CD14-positive monocyte (primary cell): Measurements from ENCODE around the gene CD36. TPM values are rescaled to one million over a fixed set of nuclear protein-coding genes. Genes with fewer than 3 reads are reported as not detected.
A peak's percentile ranks its signal among the peaks of the same experiment; 100 is the strongest.

Experiments used
- DNase-seq, 3 donors: peaks; one replicate each; pipeline ENCODE4 v3.0.0-alpha.2; 2011 to 2022
- H2AFZ ChIP-seq: 2 replicates; pipeline ENCODE4 v1.6.0; 2012; ENCODE audit warnings: mild to moderate bottlenecking, low read depth, low read length, inconsistent platforms; ENCODE audit not compliant: insufficient read depth, poor library complexity, severe bottlenecking
- H3K27ac ChIP-seq, 2 donors: 1 replicate in 1 of 2; 2 replicates in 1 of 2; pipeline ENCODE4 v1.5.1; 2012 to 2013; ENCODE audit warnings: low read length in 2 of 2, control low read depth in 1 of 2, inconsistent platforms in 1 of 2, low read depth in 1 of 2, mild to moderate bottlenecking in 1 of 2
- H3K27me3 ChIP-seq, 2 donors: one replicate each; pipeline versions ENCODE4 v1.6.0 to v1.6.1; 2011 to 2013; ENCODE audit warnings: low read length in 2 of 2; ENCODE audit not compliant: control insufficient read depth in 2 of 2, insufficient read depth in 2 of 2
- H3K36me3 ChIP-seq, 2 donors: replicated peaks in 1 of 2; 1 replicate in 1 of 2; 2 replicates in 1 of 2; pipeline versions ENCODE4 v1.5.1 to v1.6.1; 2012 to 2013; ENCODE audit warnings: low read length in 2 of 2, control low read depth in 1 of 2, inconsistent platforms in 1 of 2, mild to moderate bottlenecking in 1 of 2; ENCODE audit not compliant: insufficient read depth in 2 of 2, control insufficient read depth in 1 of 2
- H3K4me1 ChIP-seq, 2 donors: 1 replicate in 1 of 2; 2 replicates in 1 of 2; pipeline versions ENCODE4 v1.5.1 to v1.6.1; 2012 to 2013; ENCODE audit warnings: low read length in 2 of 2, control low read depth in 1 of 2, inconsistent platforms in 1 of 2, mild to moderate bottlenecking in 1 of 2, moderate library complexity in 1 of 2; ENCODE audit not compliant: insufficient read depth in 2 of 2, control insufficient read depth in 1 of 2
- H3K4me2 ChIP-seq: replicated peaks from 2 replicates; pipeline ENCODE3; 2012; ENCODE audit warnings: low read length, moderate library complexity, mild to moderate bottlenecking; ENCODE audit not compliant: poor library complexity, severe bottlenecking; ENCODE audit errors: extremely low read depth
- H3K4me3 ChIP-seq, 3 experiments: fragments of 200-600 bp in 1 of 3; sonication (generic) in 1 of 3; replicated peaks in 1 of 3; 1 replicate in 2 of 3; 2 replicates in 1 of 3; pipeline ENCODE4 v1.5.1; 2011 to 2013; ENCODE audit warnings: low read length in 3 of 3, mild to moderate bottlenecking in 3 of 3, control low read depth in 2 of 3, low read depth in 2 of 3, inconsistent platforms in 1 of 3, moderate library complexity in 1 of 3
- H3K79me2 ChIP-seq: 2 replicates; pipeline ENCODE4 v1.6.0; 2012; ENCODE audit warnings: mild to moderate bottlenecking, control low read depth, inconsistent platforms, low read length, moderate library complexity; ENCODE audit not compliant: insufficient read depth
- H3K9ac ChIP-seq: 2 replicates; pipeline ENCODE4 v1.6.0; 2017; ENCODE audit warnings: low read length, mild to moderate bottlenecking; ENCODE audit not compliant: insufficient read depth, poor library complexity, severe bottlenecking
- H3K9me3 ChIP-seq, 2 donors: replicated peaks in 1 of 2; 1 replicate in 1 of 2; 2 replicates in 1 of 2; pipeline versions ENCODE4 v1.5.1 to v1.6.1; 2012 to 2013; ENCODE audit warnings: low read length in 2 of 2, control low read depth in 1 of 2; ENCODE audit not compliant: control insufficient read depth in 1 of 2, insufficient read depth in 1 of 2
- H4K20me1 ChIP-seq: 2 replicates; pipeline ENCODE4 v1.6.0; 2012; ENCODE audit warnings: mild to moderate bottlenecking, low read length, control low read depth, moderate library complexity; ENCODE audit not compliant: insufficient read depth
- H3K27ac Mint-ChIP-seq, 7 donors: one replicate each; pipeline ENCODE4 v1.8.0; 2020; ENCODE audit warnings: mild to moderate bottlenecking in 7 of 7, mixed read lengths in 7 of 7, moderate library complexity in 6 of 7, inconsistent platforms in 2 of 7
- H3K27me3 Mint-ChIP-seq, 3 donors: one replicate each; pipeline ENCODE4 v1.8.0; 2021 to 2022; ENCODE audit warnings: low read depth in 3 of 3, mild to moderate bottlenecking in 3 of 3, mixed read lengths in 3 of 3, moderate library complexity in 3 of 3, inconsistent platforms in 1 of 3
- H3K36me3 Mint-ChIP-seq, 2 donors: one replicate each; pipeline ENCODE4 v1.8.0; 2020; ENCODE audit warnings: mixed read lengths in 2 of 2, inconsistent platforms in 1 of 2, mild to moderate bottlenecking in 1 of 2
- H3K4me1 Mint-ChIP-seq: one replicate; pipeline ENCODE4 v1.8.0; 2020; ENCODE audit warnings: mild to moderate bottlenecking, mixed read lengths
- H3K4me3 Mint-ChIP-seq, 2 donors: one replicate each; pipeline ENCODE4 v1.8.0; 2020; ENCODE audit warnings: mild to moderate bottlenecking in 2 of 2, mixed read lengths in 2 of 2, moderate library complexity in 1 of 2
- H3K9me3 Mint-ChIP-seq, 7 donors: one replicate each; pipeline ENCODE4 v1.8.0; 2020 to 2022; ENCODE audit warnings: mixed read lengths in 7 of 7, mild to moderate bottlenecking in 6 of 7, moderate library complexity in 6 of 7, inconsistent platforms in 2 of 7
- WGBS: methylation state at CpG from one replicate; pipeline ENCODE4 v1.1.5; 2013; ENCODE audit warnings: missing lambda C conversion rate; ENCODE audit not compliant: insufficient coverage; 5-methylcytosine and 5-hydroxymethylcytosine counted together
- intact Hi-C, 2 donors: fragments of 100-400 bp; cut with micrococcal nuclease; formaldehyde crosslinking; loops; one replicate each; pipeline versions ENCODE4 v1.15.0 to v1.15.1; 2023
- polyA plus RNA-seq, 3 donors: library from polyadenylated mRNA; depleted of rRNA in 1 of 3; unstranded in 2 of 3; stranded (reverse) in 1 of 3; fragments of 300-500 nt in 2 of 3; fragments of >200 nt in 1 of 3; fragmentation: Illumina TruSeq in 2 of 3; gene quantifications; 1 replicate in 2 of 3; 2 replicates in 1 of 3; pipeline ENCODE4 v1.2.3, GENCODE V29; 2012 to 2021
- TF ChIP-seq, protein P1 (sequence below): fragments of 200-600 bp; IDR thresholded peaks from one replicate; pipeline ENCODE4 v1.8.0; 2022; ENCODE audit warnings: antibody characterized with exemption, mild to moderate bottlenecking

The CD36 gene
- polyA plus RNA-seq, 3 donors = 735 to 1,210 (median 1,135) TPM

DNA sequence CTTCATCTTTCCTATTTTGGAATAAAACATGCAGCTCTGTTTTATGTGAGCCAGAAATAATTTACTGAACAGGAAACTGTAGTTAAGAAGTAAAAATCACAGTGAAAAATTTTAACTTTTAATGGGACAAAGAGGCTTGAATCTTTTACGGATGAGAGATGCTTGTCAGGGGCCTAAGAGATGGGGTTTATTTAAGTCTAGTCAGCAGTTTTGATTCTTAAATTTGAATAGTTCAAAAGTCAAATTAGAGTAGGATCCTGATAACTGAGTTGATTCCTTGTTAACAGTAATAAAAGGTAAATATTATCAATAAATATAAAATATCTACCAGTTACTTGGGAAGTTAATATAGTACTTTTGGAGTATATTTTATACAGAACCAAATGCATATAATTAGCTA lies 24.9 kb upstream of the CD36 start:
- Histone ChIP-seq H3K27me3 (no peaks in the 10 kb centered on the region), H3K27ac (peak overlapping the region in 1 of 2 donors; percentile 24), H3K4me2 (no peak overlapping the region), H4K20me1 (no peaks in the 10 kb centered on the region), H2AFZ (no peak overlapping the region), H3K4me3 (no peak overlapping the region), H3K36me3 (no peaks in the 10 kb centered on the region), H3K4me1 (peaks cover 27 to 41% of the 10 kb centered on the region in 2 donors), H3K79me2 (no peaks in the 10 kb centered on the region), H3K9ac (no peak overlapping the region), H3K9me3 (no peaks in the 10 kb centered on the region)
- H3K4me3 Mint-ChIP-seq = no peak overlapping the region
- H3K27me3 Mint-ChIP-seq = peaks cover 0 to 2% (median 0%) of the 10 kb centered on the region in 3 donors
- TF ChIP-seq, protein P1, sequence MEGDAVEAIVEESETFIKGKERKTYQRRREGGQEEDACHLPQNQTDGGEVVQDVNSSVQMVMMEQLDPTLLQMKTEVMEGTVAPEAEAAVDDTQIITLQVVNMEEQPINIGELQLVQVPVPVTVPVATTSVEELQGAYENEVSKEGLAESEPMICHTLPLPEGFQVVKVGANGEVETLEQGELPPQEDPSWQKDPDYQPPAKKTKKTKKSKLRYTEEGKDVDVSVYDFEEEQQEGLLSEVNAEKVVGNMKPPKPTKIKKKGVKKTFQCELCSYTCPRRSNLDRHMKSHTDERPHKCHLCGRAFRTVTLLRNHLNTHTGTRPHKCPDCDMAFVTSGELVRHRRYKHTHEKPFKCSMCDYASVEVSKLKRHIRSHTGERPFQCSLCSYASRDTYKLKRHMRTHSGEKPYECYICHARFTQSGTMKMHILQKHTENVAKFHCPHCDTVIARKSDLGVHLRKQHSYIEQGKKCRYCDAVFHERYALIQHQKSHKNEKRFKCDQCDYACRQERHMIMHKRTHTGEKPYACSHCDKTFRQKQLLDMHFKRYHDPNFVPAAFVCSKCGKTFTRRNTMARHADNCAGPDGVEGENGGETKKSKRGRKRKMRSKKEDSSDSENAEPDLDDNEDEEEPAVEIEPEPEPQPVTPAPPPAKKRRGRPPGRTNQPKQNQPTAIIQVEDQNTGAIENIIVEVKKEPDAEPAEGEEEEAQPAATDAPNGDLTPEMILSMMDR = no peak
- no peaks in the 10 kb centered on the region for H3K36me3 Mint-ChIP-seq
- WGBS = 100% methylated on average over 1 of the region's 1 CpG
- intact Hi-C loops = no loop called here
- no peak overlapping the region for H3K27ac Mint-ChIP-seq
- H3K4me1 Mint-ChIP-seq = peaks cover 39% of the 10 kb centered on the region
- DNase-seq = no peak
- no peaks in the 10 kb centered on the region for H3K9me3 Mint-ChIP-seq

DNA sequence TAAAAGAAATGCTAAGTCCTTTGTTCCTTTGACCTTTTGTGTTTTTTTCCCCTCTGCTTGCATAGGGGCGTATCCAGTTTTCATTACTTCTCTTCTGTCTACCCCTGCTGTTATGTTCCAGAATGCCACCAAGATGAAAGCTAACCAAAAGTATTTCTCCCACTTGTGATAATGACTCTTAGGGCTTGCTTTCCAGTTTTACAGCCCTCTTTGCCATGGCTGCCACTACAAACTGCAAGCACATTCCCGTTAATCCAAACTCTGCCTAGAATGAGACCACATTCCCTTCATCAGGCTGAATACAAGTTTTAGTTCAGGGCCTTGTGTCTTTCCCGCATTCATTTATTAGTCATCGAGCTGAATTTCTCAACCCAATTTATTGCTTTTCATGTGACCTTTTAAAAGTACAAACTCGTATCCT lies 23.6 kb upstream of the CD36 start:
- no peak overlapping the region for H3K9ac ChIP-seq
- H3K79me2 ChIP-seq = no peaks in the 10 kb centered on the region
- no peaks in the 10 kb centered on the region for H3K27me3 ChIP-seq
- H3K27ac ChIP-seq = peak overlapping the region in 1 of 2 donors; percentile 12
- Mint-ChIP-seq H3K36me3 (no peaks in the 10 kb centered on the region), H3K9me3 (peaks cover 0 to 3% (median 0%) of the 10 kb centered on the region in 7 donors), H3K4me1 (peaks cover 50% of the 10 kb centered on the region), H3K27ac (peak overlapping the region in 3 of 7 donors; percentile 11 to 60 (median 24)), H3K4me3 (peak overlapping the region in 1 of 2 donors; percentile 47), H3K27me3 (peaks cover 0 to 2% (median 0%) of the 10 kb centered on the region in 3 donors)
- H3K4me3 ChIP-seq = peak overlapping the region in 1 of 3 experiments; percentile 7
- H4K20me1 ChIP-seq = no peaks in the 10 kb centered on the region
- intact Hi-C loops = no loop called here
- 90% methylated on average over 2 of the region's 5 CpGs for WGBS
- H2AFZ ChIP-seq = no peak overlapping the region
- H3K4me2 ChIP-seq = peak overlapping the region; percentile 37
- DNase-seq = peak in 2 of 3 donors; percentile 26 to 42
- H3K9me3 ChIP-seq = no peaks in the 10 kb centered on the region
- TF ChIP-seq, protein P1 = no peak
- no peaks in the 10 kb centered on the region for H3K36me3 ChIP-seq
- peaks cover 41 to 54% of the 10 kb centered on the region in 2 donors for H3K4me1 ChIP-seq
